Neural crest cell (in vitro differentiated cells): ENCODE measurements around the gene KIAA1755. TPM values are rescaled to one million over a fixed set of nuclear protein-coding genes. Genes with fewer than 3 reads are reported as not detected.

Experiments
- DNase-seq: peaks from one replicate; pipeline ENCODE4 v3.0.0; 2021; ENCODE audit warnings: low read depth, mixed read lengths, low spot score
- H3K27ac Mint-ChIP-seq: one replicate; pipeline ENCODE4 v1.8.0; 2021; ENCODE audit warnings: mild to moderate bottlenecking, mixed read lengths; ENCODE audit not compliant: unreplicated experiment
- H3K27me3 Mint-ChIP-seq: 2 replicates; pipeline ENCODE4 v1.8.0; 2021; ENCODE audit warnings: low read depth, mild to moderate bottlenecking, mixed read lengths
- H3K36me3 Mint-ChIP-seq: 2 replicates; pipeline ENCODE4 v1.8.0; 2021; ENCODE audit warnings: low read depth, mild to moderate bottlenecking, mixed read lengths
- H3K4me1 Mint-ChIP-seq: 2 replicates; pipeline ENCODE4 v1.8.0; 2021; ENCODE audit warnings: mixed read lengths
- H3K4me3 Mint-ChIP-seq: one replicate; pipeline ENCODE4 v1.8.0; 2021; ENCODE audit warnings: mild to moderate bottlenecking, mixed read lengths
- H3K9me3 Mint-ChIP-seq: 2 replicates; pipeline ENCODE4 v1.8.0; 2021; ENCODE audit warnings: mixed read lengths
- CTCF ChIP-seq: fragments of 200-600 bp; sonication (generic); conservative IDR thresholded peaks from 2 replicates; pipeline ENCODE4 v1.5.0; 2021; ENCODE audit warnings: antibody characterized with exemption, mild to moderate bottlenecking
- total RNA-seq: library from RNA; stranded (reverse); gene quantifications from 2 replicates; pipeline ENCODE4 v1.2.1, GENCODE V29; 2021

KIAA1755 gene
- total RNA-seq, 1 donor from 2014 or later: 8.6 TPM

DNA sequence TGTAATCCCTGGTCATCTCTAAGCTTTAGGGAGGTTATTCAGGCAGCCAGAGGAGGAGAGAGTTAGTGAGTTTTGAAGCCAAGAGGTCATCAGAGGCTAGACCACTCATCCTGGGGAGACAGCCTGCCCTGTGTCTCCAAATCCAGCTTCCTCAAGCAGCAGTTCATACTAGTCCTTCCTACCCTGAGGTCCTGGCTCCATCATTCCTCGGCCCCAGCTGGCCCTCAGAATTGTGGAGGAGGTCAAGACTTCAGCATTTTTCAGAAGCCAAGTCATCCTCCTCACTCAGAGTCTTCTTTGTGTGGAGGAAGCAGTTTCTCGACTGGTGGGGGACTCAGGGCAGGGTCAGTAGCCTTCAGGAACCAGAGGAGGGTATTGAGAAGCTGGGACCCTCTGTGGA, 12.4 kb upstream of the KIAA1755 start:
- Mint-ChIP-seq H3K9me3 (peaks cover 14% of the 10 kb centered on the region), H3K27me3 (peaks cover 2% of the 10 kb centered on the region), H3K27ac (peak overlapping the region; percentile 95), H3K36me3 (peaks cover 4% of the 10 kb centered on the region), H3K4me1 (peaks cover 42% of the 10 kb centered on the region), H3K4me3 (peak overlapping the region; percentile 53)
- no peak for TF ChIP-seq CTCF
- no peak for DNase-seq

- H3K4me1 Mint-ChIP-seq: peaks cover 36% of the 10 kb centered on the region
- H3K9me3 Mint-ChIP-seq: peaks cover 14% of the 10 kb centered on the region
Observed at GRCh38 chr20:38272398-38272797, 11.9 kb upstream of the KIAA1755 start.

DNA sequence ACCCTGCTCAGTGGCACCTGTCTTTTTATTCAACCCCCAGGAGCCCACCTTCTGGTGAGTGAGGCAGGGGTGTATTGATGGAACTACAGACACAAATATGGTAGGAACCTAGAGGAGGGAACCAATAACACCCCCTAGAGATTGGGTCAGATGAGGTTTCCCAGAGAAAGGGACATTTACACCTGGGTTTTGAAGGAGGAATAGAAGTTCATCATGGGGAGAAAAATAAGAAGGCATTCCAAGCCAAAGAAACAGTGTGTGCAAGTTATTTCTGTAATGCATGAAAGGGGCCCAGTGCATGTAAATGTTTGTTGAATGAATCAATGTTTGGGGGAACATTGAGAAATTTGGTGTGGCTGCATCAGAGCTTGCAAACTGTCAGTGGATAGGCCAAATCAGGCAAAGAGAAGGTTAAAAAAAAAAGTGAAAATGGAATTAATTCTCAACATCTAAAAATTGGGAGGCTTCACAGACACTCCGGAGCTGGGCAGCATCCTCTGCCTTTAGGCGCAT, 11.1 kb upstream of the KIAA1755 start:
- TF ChIP-seq CTCF: no peak
- Mint-ChIP-seq H3K4me1 (peaks cover 34% of the 10 kb centered on the region), H3K9me3 (peaks cover 14% of the 10 kb centered on the region), H3K4me3 (no peak overlapping the region), H3K27ac (no peak overlapping the region), H3K36me3 (peaks cover 4% of the 10 kb centered on the region), H3K27me3 (peaks cover 2% of the 10 kb centered on the region)
- DNase-seq: no peak

More at GRCh38 chr20:38272398-38272797, 11.9 kb upstream of the KIAA1755 start:
- no peak for TF ChIP-seq CTCF
- Mint-ChIP-seq H3K36me3 (peaks cover 4% of the 10 kb centered on the region), H3K27ac (peak overlapping the region; percentile 95), H3K27me3 (peaks cover 2% of the 10 kb centered on the region), H3K4me3 (peak overlapping the region; percentile 53)
- DNase-seq: no peak

GRCh38 chr20:38270869-38271605, 10.5 kb upstream of the KIAA1755 start:
- Mint-ChIP-seq H3K27ac (peak overlapping the region; percentile 53), H3K4me3 (peak overlapping the region; percentile 21), H3K36me3 (peaks cover 4% of the 10 kb centered on the region), H3K4me1 (peaks cover 34% of the 10 kb centered on the region), H3K27me3 (peaks cover 2% of the 10 kb centered on the region), H3K9me3 (peaks cover 14% of the 10 kb centered on the region)
- TF ChIP-seq CTCF: no peak
- no peak for DNase-seq

- TF ChIP-seq CTCF: no peak
- Mint-ChIP-seq H3K27ac (no peak overlapping the region), H3K36me3 (peaks cover 2% of the 10 kb centered on the region), H3K27me3 (peaks cover 2% of the 10 kb centered on the region), H3K9me3 (peaks cover 11% of the 10 kb centered on the region), H3K4me1 (peaks cover 25% of the 10 kb centered on the region), H3K4me3 (no peak overlapping the region)
- DNase-seq: no peak
Observed at GRCh38 chr20:38269715-38270114, 9.2 kb upstream of the KIAA1755 start.
